Natural killer cell treated with Interleukin-12 subunit alpha and Interleukin-12 subunit beta and Interleukin-15 and Interleukin-18, amount 100 ng/mL, for 72 hours (primary cell): ENCODE data around the gene ID3. TPM values are rescaled to one million over a fixed set of nuclear protein-coding genes. Genes with fewer than 3 reads are reported as not detected.
"Not testable (repeated sequence)": the region's sequence is repeated elsewhere in the genome, so short reads cannot be mapped to it uniquely, and the experiment has no call there.

Experiments
- ATAC-seq, 2 donors: fragments of 150-1000 bp; cut with Tn5 transposase in 1 of 2; sonication (Bioruptor Pico), chemical (Tn5 transposase) in 1 of 2; 2 replicates each; pipeline ENCODE4 v1.10.0; 2021
- DNase-seq: peaks from one replicate; pipeline ENCODE4 v3.0.0; 2022; ENCODE audit warnings: low spot score
- H3K27ac Mint-ChIP-seq, 2 donors: 1 replicate in 1 of 2; 2 replicates in 1 of 2; pipeline ENCODE4 v1.8.0; 2022; ENCODE audit warnings: mixed read lengths in 2 of 2, mild to moderate bottlenecking in 1 of 2, moderate library complexity in 1 of 2
- H3K27me3 Mint-ChIP-seq, 2 donors: 1 replicate in 1 of 2; 2 replicates in 1 of 2; pipeline ENCODE4 v1.8.0; 2022; ENCODE audit warnings: mixed read lengths in 2 of 2
- H3K36me3 Mint-ChIP-seq: one replicate; pipeline ENCODE4 v1.8.0; 2022; ENCODE audit warnings: mixed read lengths
- H3K4me1 Mint-ChIP-seq, 2 donors: 1 replicate in 1 of 2; 2 replicates in 1 of 2; pipeline ENCODE4 v1.8.0; 2022; ENCODE audit warnings: low read depth in 2 of 2, mixed read lengths in 2 of 2, mild to moderate bottlenecking in 1 of 2
- H3K4me3 Mint-ChIP-seq: one replicate; pipeline ENCODE4 v1.8.0; 2022; ENCODE audit warnings: mixed read lengths
- H3K9me3 Mint-ChIP-seq: 2 replicates; pipeline ENCODE4 v1.8.0; 2022; ENCODE audit warnings: mixed read lengths
- total RNA-seq, 2 donors: library from RNA; stranded (reverse); gene quantifications; one replicate each; pipeline ENCODE4 v1.2.3, GENCODE V29; 2022

Gene ID3
- total RNA-seq, 2 donors from 2014 or later = 2.6 to 5.0 TPM

- Mint-ChIP-seq H3K9me3 (no peaks in the 10 kb centered on the region), H3K4me3 (no peak overlapping the region), H3K36me3 (no peaks in the 10 kb centered on the region), H3K27me3 (peaks cover 0 to 4% of the 10 kb centered on the region in 2 donors), H3K27ac (no peak overlapping the region), H3K4me1 (peaks cover 20 to 22% of the 10 kb centered on the region in 2 donors)
- DNase-seq = no peak
- no peak for ATAC-seq
Observed at GRCh38 chr1:23593556-23594148, 34.4 kb upstream of the ID3 start.

- Mint-ChIP-seq H3K36me3 (no peaks in the 10 kb centered on the region), H3K4me1 (peaks cover 20 to 22% of the 10 kb centered on the region in 2 donors), H3K4me3 (no peak overlapping the region), H3K27ac (no peak overlapping the region), H3K9me3 (no peaks in the 10 kb centered on the region), H3K27me3 (peaks cover 0 to 7% of the 10 kb centered on the region in 2 donors)
- no peak for DNase-seq
- no peak for ATAC-seq
Observed at GRCh38 chr1:23593042-23593521, 33.8 kb upstream of the ID3 start.

- ATAC-seq (no peak), DNase-seq (no peak)
- Mint-ChIP-seq H3K36me3 (no peaks in the 10 kb centered on the region), H3K9me3 (no peaks in the 10 kb centered on the region), H3K4me1 (peaks cover 13 to 15% of the 10 kb centered on the region in 2 donors), H3K27ac (peak overlapping the region; percentile 6 to 18), H3K27me3 (peaks cover 0 to 7% of the 10 kb centered on the region in 2 donors), H3K4me3 (peak overlapping the region; percentile 46)
Observed at GRCh38 chr1:23592209-23592892, 33.0 kb upstream of the ID3 start.

GRCh38 chr1:23591460-23592208 lies 32.3 kb upstream of the ID3 start:
- H3K27me3 Mint-ChIP-seq = peaks cover 0 to 7% of the 10 kb centered on the region in 2 donors
- H3K27ac Mint-ChIP-seq = peak overlapping the region; percentile 6 to 18
- H3K4me3 Mint-ChIP-seq = peak overlapping the region; percentile 46
- H3K36me3 Mint-ChIP-seq = no peaks in the 10 kb centered on the region
- ATAC-seq (peak; percentile 41 to 55), DNase-seq (no peak)
- H3K4me1 Mint-ChIP-seq = peaks cover 12 to 15% of the 10 kb centered on the region in 2 donors
- no peaks in the 10 kb centered on the region for H3K9me3 Mint-ChIP-seq

- ATAC-seq = no peak
- Mint-ChIP-seq H3K4me1 (peaks cover 12 to 15% of the 10 kb centered on the region in 2 donors), H3K27me3 (peaks cover 0 to 7% of the 10 kb centered on the region in 2 donors), H3K9me3 (no peaks in the 10 kb centered on the region), H3K36me3 (no peaks in the 10 kb centered on the region), H3K27ac (peak overlapping the region in 1 of 2 donors; percentile 19), H3K4me3 (no peak overlapping the region)
- DNase-seq = no peak
Observed at GRCh38 chr1:23590058-23590783, 30.9 kb upstream of the ID3 start.

GRCh38 chr1:23589585-23589986 lies 30.3 kb upstream of the ID3 start:
- peaks cover 0 to 7% of the 10 kb centered on the region in 2 donors for H3K27me3 Mint-ChIP-seq
- H3K36me3 Mint-ChIP-seq = no peaks in the 10 kb centered on the region
- ATAC-seq (no peak), DNase-seq (no peak)
- H3K27ac Mint-ChIP-seq = peak overlapping the region in 1 of 2 donors; percentile 19
- no peak overlapping the region for H3K4me3 Mint-ChIP-seq
- peaks cover 12 to 15% of the 10 kb centered on the region in 2 donors for H3K4me1 Mint-ChIP-seq
- H3K9me3 Mint-ChIP-seq = no peaks in the 10 kb centered on the region

- Mint-ChIP-seq H3K9me3 (no peaks in the 10 kb centered on the region), H3K4me1 (peaks cover 12 to 15% of the 10 kb centered on the region in 2 donors), H3K27ac (no peak overlapping the region), H3K36me3 (no peaks in the 10 kb centered on the region), H3K27me3 (peaks cover 0 to 7% of the 10 kb centered on the region in 2 donors), H3K4me3 (no peak overlapping the region)
- ATAC-seq (no peak), DNase-seq (no peak)
Observed at GRCh38 chr1:23588749-23589548, 29.6 kb upstream of the ID3 start.

GRCh38 chr1:23585321-23586022 lies 26.2 kb upstream of the ID3 start:
- no peak overlapping the region for H3K27ac Mint-ChIP-seq
- ATAC-seq (no peak), DNase-seq (no peak)
- H3K4me1 Mint-ChIP-seq = no peaks in the 10 kb centered on the region
- H3K9me3 Mint-ChIP-seq = no peaks in the 10 kb centered on the region
- H3K36me3 Mint-ChIP-seq = no peaks in the 10 kb centered on the region
- peaks cover 0 to 9% of the 10 kb centered on the region in 2 donors for H3K27me3 Mint-ChIP-seq
- H3K4me3 Mint-ChIP-seq = no peak overlapping the region

GRCh38 chr1:23583727-23584126 lies 24.4 kb upstream of the ID3 start:
- not testable (repeated sequence) for H3K9me3 Mint-ChIP-seq, H3K27me3 Mint-ChIP-seq, H3K36me3 Mint-ChIP-seq, H3K4me3 Mint-ChIP-seq, H3K4me1 Mint-ChIP-seq, H3K27ac Mint-ChIP-seq, DNase-seq, ATAC-seq

GRCh38 chr1:23582820-23583219 lies 23.5 kb upstream of the ID3 start:
- Mint-ChIP-seq H3K4me3 (no peak overlapping the region), H3K27ac (no peak overlapping the region), H3K9me3 (no peaks in the 10 kb centered on the region), H3K36me3 (no peaks in the 10 kb centered on the region), H3K4me1 (no peaks in the 10 kb centered on the region), H3K27me3 (peaks cover 0 to 4% of the 10 kb centered on the region in 2 donors)
- no peak for ATAC-seq
- DNase-seq = no peak

- Mint-ChIP-seq H3K27me3 (peaks cover 0 to 4% of the 10 kb centered on the region in 2 donors), H3K36me3 (no peaks in the 10 kb centered on the region), H3K4me3 (no peak overlapping the region), H3K4me1 (no peaks in the 10 kb centered on the region), H3K9me3 (no peaks in the 10 kb centered on the region), H3K27ac (no peak overlapping the region)
- DNase-seq = no peak
- no peak for ATAC-seq
Observed at GRCh38 chr1:23581219-23581618, 21.9 kb upstream of the ID3 start.

GRCh38 chr1:23578997-23579363 lies 19.7 kb upstream of the ID3 start:
- Mint-ChIP-seq H3K4me3 (no peak overlapping the region), H3K27me3 (peaks cover 0 to 4% of the 10 kb centered on the region in 2 donors)
- no peak for ATAC-seq

More at GRCh38 chr1:23578997-23579363, 19.7 kb upstream of the ID3 start:
- no peak for DNase-seq
- Mint-ChIP-seq H3K36me3 (no peaks in the 10 kb centered on the region), H3K9me3 (no peaks in the 10 kb centered on the region), H3K4me1 (no peaks in the 10 kb centered on the region), H3K27ac (no peak overlapping the region)
